Measurements from ENCODE around the gene ERCC4. TPM values are rescaled to one million over a fixed set of nuclear protein-coding genes. Genes with fewer than 3 reads are reported as not detected.

ERCC4 gene
- total and polyA plus RNA-seq, 2 of the 8 experiments (the other 6 are each of a cell fraction or from before 2014, with no cell fraction given) = 1.6 to 13.2 TPM

GRCh38 chr16:13982451-13982850, 62.5 kb downstream of the ERCC4 start:
- Histone ChIP-seq H3K79me2 (ENCODE audit: control insufficient read depth in 1 of 2, insufficient read depth in 2 of 2, low read length in 2 of 2) (no peaks in the 10 kb centered on the region), H3K9me3 (ENCODE audit: insufficient read depth in 2 of 2, low read depth in 1 of 2, low read length in 1 of 2) (no peaks in the 10 kb centered on the region), H3K27ac (ENCODE audit: low read depth, low read length) (no peak overlapping the region), H3K23ac (ENCODE audit: insufficient read length) (no peak overlapping the region), H4K20me1 (replicated peaks in 1 of 2; ENCODE audit: control insufficient read depth in 1 of 2, insufficient read depth in 2 of 2, low read length in 2 of 2) (no peaks in the 10 kb centered on the region), H3K9ac (replicated peaks in 1 of 4; ENCODE audit: extremely low read depth in 1 of 4, low read depth in 3 of 4, low read length in 3 of 4) (no peak overlapping the region), H2AFZ (ENCODE audit: low read length) (no peak overlapping the region), H2AK5ac (ENCODE audit: low read depth, low read length) (no peak overlapping the region), H2BK20ac (ENCODE audit: low read length) (no peak overlapping the region), H2BK12ac (ENCODE audit: low read depth, low read length) (no peak overlapping the region), H3K4ac (replicated peaks; ENCODE audit: insufficient read length, low read depth, low read length) (no peak overlapping the region), H2BK5ac (ENCODE audit: low read depth, low read length) (no peak overlapping the region), H3K27me3 (replicated peaks in 1 of 4; ENCODE audit: control insufficient read depth in 3 of 4, extremely low read depth in 1 of 4, insufficient read depth in 3 of 4, low read length in 3 of 4) (no peaks in the 10 kb centered on the region), H3K56ac (replicated peaks; ENCODE audit: insufficient read length, low read depth, low read length) (no peak overlapping the region), H3K79me1 (ENCODE audit: low read depth, low read length) (no peaks in the 10 kb centered on the region), H2BK120ac (replicated peaks; ENCODE audit: low read depth, low read length) (no peak overlapping the region), H3K14ac (ENCODE audit: insufficient read length) (no peak overlapping the region), H2BK15ac (ENCODE audit: low read length) (no peak overlapping the region), H4K5ac (ENCODE audit: insufficient read length, low read depth, low read length) (no peak overlapping the region), H3K4me1 (replicated peaks in 1 of 4; ENCODE audit: control insufficient read depth in 3 of 4, insufficient read depth in 4 of 4, low read length in 3 of 4) (no peaks in the 10 kb centered on the region), H3K23me2 (ENCODE audit: low read depth, low read length) (no peaks in the 10 kb centered on the region), H3K18ac (ENCODE audit: extremely low read depth, low read length) (no peak overlapping the region), H4K91ac (replicated peaks; ENCODE audit: insufficient read length, low read length) (no peak overlapping the region), H3K4me2 (ENCODE audit: insufficient read depth in 1 of 2, low read depth in 2 of 2, low read length in 2 of 2) (no peak overlapping the region), H3K36me3 (ENCODE audit: control insufficient read depth in 2 of 4, insufficient read depth in 4 of 4, low read length in 3 of 4) (no peaks in the 10 kb centered on the region), H4K8ac (ENCODE audit: extremely low read depth, insufficient read depth, low read length) (no peak overlapping the region), H3K4me3 (ENCODE audit: extremely low read depth in 1 of 4, insufficient read depth in 2 of 4, low read depth in 3 of 4, low read length in 4 of 4) (no peak overlapping the region)
- FAIRE-seq (no peak), DNase-seq (ENCODE audit: low read depth in 1 of 2, low spot score in 2 of 2) (peak in 1 of 2 experiments; percentile 29)
- whole genome bisulfite sequencing, 2 experiments (ENCODE audit: extremely low coverage in 1 of 2, insufficient coverage in 1 of 2, insufficient read length in 1 of 2, insufficient replicate concordance in 2 of 2, low coverage in 1 of 2, low lambda C conversion rate in 2 of 2, missing lambda C conversion rate in 1 of 2) = 86% methylated on average over 3 of the region's 3 CpGs; no CpG with 5 or more reads in 1 of the 2 experiments
- ChIA-PET CTCF (ENCODE audit: partially characterized antibody) (interaction anchor here (1.5 kb wide), 1 partner anchor 13 kb away, joined by 6 read pairs; no protein-coding TSS in a partner anchor), POLR2A (ENCODE audit: partially characterized antibody) (no interaction called here)
- TF ChIP-seq KDM1A (IDR thresholded peaks at IDR 0.05; ENCODE audit: borderline replicate concordance, low read length) (no peak), SAP30 (IDR thresholded peaks at IDR 0.05; ENCODE audit: insufficient read depth, insufficient replicate concordance, low read length) (no peak), CTBP2 (IDR thresholded peaks at IDR 0.05; ENCODE audit: borderline replicate concordance, insufficient read depth, insufficient read length, low read length) (no peak), PHF8 (conservative IDR thresholded peaks at IDR 0.05; ENCODE audit: low read depth, low read length) (no peak), NANOG (IDR thresholded peaks at IDR 0.05; ENCODE audit: insufficient read depth, low read depth, low read length, poor library complexity, severe bottlenecking) (no peak), CREB1 (IDR thresholded peaks at IDR 0.05) (no peak)
- TF ChIP-seq, protein P1, sequence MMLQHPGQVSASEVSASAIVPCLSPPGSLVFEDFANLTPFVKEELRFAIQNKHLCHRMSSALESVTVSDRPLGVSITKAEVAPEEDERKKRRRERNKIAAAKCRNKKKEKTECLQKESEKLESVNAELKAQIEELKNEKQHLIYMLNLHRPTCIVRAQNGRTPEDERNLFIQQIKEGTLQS (IDR thresholded peaks at IDR 0.05; ENCODE audit: insufficient read depth, low read depth, low read length) = no peak
